Measurements from ENCODE around the gene FBLN7.
A peak's percentile ranks its signal among the peaks of the same experiment; 100 is the strongest.

Gene FBLN7

DNA sequence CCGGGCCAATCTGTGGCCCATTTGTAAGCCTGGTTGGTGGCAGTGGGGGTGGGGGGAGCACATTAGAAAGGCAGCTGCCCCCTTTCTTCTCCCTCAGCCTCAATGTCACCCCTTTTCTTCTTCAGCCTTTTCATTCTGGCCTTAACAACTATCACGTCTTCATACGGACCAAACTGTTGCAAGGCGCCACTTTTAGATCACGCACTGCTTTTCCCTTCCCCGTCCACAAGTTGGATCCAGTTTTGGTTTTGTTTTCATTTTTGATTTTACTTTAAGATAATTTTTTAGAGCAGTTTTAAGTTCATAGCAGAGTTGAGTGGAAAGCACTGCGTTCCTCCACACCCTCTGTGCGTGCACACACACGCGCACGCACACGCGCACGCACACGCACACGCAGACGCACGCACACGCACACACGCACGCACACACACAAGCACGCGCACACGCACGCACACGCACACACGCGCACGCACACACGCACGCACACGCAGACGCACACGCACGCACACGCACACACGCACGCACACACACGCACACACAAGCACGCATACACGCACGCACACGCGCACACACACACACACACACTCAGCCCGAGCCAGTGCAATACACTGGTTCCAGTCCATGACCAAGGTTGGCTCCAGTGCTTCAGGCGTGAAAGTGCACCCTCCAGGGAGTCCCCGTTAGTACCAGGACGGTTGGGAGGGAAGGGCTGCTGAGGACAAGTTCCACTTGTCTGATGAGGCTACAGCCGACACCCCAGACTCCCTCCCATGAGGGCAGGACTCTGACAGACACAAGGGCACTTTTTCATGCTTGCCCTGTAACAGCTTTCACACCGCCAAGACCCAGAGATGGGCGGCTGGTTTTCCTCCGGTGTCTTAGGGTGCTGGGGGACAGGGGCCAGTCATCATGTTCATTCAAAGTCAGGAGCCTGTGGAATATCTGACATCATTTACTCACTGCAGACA is 22.4 kb downstream of the FBLN7 start:
- no peak for DNase-seq

DNA sequence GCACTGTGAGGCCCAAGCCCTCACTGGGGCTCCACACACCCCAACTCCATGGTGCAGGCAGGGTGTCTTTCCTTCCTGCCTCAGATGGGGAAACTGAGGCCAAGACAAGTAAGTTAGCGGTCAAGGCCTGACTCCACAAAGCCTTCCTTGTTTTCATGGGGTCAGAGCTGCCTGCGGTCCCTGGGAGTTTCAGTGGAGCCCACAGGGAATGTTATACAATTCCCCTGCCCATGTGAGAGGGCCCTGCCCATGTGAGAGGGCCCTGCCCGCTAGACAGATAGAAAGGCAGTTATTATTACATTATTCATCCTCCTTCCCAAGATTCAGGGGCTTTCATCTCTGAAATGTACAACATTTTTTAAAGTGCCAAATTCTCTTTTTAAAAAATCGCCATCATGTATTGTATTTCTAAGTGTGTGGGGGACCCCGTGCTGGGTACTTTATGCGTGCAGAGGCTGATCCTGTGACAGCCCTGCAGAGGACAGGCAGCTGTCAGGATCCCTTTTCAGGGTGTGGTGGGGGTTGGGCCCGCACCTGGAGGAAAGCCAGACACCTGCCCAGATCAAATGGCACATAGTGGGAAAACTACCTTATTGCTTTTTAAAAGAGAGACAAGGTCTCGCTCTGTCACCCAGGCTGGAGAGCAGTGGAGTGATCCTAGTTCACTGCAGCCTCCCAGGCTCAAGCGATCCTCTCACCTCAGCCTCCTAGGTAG is 23.4 kb downstream of the FBLN7 start:
- DNase-seq = peak; percentile 69

DNA sequence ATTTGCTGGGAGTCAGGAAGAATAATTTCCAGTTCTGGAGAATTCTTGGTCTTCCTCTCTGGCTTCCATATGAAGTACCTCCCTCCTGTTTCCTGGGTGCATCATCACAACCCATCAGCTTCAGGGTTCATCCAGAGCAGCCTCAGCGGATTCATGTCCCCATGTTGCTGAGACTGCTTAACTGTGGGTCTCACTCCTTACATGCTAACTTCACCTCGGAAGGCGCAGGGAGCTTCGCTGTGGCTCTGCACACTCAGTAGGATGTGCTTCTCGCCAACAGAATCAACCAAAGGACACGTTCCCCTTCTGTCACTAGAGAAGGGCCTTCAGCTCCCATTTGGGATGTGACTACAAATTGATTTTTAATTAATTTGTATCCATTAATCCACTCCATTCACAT is 24.2 kb downstream of the FBLN7 start:
- DNase-seq = no peak

DNA sequence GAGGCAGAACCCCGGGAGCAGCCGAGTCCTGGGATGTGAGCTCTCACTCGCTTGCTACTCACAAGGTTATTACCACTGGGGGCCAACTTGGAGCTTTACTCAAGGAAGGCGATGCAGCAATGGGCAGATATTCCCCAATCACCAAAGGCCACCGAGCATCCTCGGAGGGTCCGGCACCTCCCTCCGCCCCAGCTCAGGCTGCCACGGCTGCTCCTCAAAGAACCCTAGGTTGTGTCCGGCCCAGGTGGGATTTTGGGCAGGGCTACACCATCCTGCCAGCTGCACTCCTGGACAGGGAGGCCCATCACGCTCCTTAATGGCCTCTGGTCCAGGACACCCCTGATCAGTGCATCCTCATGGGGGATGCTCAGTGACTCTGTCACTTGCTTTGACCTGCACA is 24.8 kb downstream of the FBLN7 start:
- no peak for DNase-seq

DNA sequence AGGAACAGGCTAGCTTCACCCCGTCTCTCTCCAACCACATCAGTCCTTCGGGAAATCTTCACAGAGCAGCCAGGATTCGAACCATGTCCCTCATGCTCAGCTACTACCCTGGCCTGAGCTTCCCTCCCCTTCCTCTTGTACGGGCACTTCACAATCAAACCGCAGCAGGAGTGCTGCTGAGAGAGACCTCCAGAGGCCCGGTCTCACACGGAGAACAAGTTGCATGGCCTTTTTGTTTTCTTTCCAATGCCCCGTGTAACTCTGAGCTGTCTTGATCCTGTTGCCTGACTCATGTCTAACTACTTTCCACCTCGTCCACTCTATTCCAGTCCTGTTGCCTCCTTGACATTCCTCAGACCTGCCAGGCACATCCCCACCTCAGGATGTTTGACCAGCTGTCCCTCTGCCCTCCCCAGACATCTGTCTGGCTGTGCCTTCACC is 25.4 kb downstream of the FBLN7 start:
- no peak for DNase-seq

DNA sequence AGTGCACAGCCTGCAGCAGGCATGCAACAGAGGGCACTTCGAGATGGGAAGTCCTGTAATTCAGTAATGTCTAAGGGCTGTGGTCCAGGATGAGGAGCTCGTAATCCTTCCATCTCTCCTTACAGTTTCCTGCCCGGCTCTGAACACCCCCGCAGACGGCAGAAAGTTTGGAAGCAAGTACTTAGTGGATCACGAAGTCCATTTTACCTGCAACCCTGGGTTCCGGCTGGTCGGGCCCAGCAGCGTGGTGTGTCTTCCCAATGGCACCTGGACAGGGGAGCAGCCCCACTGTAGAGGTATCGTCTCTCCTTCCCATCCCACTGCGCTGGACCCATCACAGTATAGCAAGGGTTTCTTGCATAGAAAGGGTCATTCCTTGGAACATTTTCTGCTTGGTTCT is 26.7 kb downstream of the FBLN7 start:
- DNase-seq = no peak

DNA sequence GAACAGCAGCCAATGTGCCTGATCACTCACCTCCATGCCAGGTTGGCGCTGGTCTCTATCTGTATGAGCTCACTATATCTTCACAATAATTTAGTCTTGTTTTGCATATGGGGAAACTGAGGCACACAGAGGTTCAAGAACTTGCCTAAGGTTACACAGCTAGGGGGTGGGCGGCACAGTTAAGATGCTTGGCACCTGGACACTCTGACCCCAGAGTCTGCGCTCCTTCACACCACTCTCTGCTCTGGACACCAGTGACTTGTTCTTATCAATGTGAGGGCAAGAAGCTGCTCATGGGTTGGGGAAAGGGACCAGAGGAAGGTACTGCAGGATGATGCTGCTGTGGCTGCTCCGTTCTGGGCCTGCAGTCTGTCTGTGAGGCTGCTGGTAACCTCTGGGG is 27.1 kb downstream of the FBLN7 start:
- no peak for DNase-seq

DNA sequence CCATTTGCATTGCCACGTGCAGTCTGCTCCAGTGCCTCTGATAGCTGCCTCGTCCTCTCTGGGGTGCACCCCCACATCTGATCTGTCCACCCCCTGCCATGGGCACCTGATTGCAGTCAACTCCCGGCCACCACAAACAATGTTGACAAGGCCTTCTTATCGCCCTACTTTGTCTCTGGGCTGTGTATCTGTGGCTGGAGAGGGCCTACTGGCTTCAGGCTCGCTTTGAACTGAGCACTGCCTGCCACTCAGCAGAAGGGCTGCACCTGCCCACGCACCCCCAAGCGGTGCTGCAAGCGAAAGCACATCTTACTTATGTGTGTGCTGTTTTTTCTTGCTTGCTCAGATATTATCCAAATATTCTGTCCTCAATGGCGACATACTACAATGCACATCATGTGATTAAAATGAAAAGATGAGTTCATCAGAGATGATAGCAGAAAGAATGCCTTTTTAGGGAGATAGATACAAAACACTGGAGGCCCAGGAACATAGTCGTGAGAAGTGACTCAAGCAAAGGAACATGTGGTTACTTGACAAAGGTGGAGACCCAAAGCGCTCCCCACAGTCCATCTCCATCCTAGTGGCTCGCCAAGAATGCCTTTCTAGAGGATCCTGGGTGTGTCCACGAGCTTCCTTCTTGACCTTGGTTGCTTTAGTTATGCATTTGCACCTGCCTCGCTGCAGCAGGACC is 28.8 kb downstream of the FBLN7 start:
- DNase-seq = no peak

DNA sequence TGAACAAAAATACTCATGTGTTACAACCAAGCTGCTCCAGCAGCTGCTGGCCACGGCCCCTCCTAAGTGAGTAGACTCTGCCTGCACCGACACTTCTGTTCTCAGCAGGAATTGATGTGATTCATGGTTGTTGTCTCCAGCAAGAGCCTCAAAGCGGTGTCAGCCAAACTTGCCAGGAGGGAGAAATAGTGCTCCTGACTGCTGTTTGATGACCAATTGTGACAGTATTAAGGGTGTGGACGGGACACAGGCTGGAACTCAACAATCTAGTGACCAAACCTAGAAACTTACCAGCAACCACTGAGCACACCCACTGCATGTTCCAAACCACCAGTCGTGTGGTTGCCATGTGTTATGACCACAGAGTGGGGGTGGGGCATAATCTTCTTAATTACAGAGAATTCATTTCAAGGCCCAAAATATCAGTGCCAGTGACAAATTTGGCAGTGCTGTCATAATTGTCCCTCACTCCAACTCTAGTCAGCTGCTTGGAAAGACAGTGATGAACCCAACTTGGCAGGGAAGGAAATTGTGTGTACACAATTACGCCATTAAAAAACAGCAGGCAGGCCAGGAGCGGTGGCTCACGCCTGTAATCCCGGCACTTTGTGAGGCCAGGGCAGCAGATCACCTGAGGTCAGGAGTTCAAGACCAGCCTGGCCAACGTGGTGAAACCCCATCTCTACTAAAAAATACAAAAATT is 30.4 kb downstream of the FBLN7 start:
- DNase-seq = no peak

DNA sequence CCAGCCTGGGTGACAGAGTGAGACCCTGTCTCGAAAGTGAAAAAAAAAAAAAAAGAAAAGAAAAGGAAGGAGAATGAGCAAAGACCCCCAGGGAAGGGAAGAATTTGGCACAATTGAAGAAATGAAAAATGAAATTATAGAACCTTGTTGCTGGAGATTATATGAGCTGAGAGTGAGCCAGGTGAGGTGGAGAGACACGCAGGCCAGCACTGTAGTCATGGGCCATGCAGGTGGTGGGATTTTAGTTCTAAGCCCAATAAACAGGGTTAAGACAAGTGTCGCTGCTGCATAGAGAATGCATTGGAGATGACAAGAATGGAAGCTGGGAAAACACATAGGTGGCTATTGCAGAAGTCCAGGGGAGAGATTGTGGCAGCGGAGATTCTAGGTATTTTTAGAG is 32.3 kb downstream of the FBLN7 start:
- no peak for DNase-seq

DNA sequence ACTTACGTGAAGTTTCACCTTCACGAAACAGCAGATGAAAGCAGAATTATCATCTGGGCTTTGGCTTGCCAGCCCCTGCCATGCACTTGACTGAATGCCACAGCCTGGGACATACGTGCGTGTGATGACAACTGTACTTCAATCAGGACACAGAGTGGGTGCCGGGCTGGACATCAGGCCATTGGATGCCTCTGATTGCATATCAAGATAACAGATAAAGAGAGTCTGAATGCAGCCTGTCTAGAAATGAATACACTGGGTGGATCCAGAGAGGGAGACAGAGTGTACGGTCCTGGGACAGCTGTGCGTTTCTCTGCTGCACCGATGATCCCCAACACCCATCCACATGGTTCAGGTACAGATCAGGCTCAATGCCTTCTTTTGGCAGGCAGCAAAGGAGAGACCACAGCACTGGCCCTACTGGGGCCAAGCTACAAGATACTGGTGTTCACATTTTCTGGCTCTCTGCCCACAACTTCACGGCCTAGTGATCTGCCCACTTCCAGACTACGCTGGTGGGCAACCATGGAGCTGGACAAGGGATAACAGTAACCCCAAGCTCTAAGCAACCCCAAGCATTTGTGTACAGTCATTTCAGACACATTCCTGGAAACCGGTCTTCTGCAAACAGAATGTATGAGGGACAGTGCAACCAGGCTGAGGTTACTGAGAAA is 35.6 kb downstream of the FBLN7 start:
- no peak for DNase-seq

DNA sequence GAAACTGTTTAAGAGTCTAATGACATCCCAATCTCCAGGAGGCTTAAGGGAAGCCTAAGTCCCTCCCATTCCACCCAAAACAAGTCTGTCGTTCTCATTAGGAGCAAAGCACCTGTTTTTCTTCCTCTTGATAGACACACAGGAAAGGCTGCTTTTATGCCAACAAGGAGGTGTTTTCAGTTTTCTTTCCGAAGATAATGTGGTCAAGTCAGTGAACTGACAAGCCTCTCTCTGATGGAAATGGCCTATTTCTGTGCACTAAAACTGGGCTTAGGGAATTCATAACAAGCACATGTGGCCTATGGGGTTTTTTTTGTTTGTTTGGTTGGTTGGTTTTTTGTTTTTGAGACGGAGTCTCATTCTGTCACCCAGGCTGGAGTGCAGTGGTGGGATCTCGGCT is 36.2 kb downstream of the FBLN7 start:
- no peak for DNase-seq

DNA sequence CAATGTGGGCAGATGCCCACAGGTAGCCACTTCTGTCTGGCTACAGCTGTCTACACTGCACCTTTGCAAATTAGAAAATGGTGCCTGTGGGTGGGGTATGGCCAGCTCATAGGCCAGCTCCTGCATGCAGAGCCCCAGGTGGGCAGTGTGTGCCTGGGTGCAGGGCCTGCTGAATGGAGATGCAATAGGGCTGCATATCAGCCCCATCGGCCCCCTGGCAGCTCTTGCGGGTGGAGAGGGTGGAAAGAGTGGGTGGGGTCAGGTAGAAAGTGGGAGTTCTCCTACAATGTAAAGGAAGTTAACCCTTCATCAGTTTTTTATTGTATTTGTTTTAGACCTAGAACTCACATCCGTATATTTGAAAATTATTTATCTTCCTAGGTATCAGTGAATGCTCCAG is 37.1 kb downstream of the FBLN7 start:
- DNase-seq = no peak

DNA sequence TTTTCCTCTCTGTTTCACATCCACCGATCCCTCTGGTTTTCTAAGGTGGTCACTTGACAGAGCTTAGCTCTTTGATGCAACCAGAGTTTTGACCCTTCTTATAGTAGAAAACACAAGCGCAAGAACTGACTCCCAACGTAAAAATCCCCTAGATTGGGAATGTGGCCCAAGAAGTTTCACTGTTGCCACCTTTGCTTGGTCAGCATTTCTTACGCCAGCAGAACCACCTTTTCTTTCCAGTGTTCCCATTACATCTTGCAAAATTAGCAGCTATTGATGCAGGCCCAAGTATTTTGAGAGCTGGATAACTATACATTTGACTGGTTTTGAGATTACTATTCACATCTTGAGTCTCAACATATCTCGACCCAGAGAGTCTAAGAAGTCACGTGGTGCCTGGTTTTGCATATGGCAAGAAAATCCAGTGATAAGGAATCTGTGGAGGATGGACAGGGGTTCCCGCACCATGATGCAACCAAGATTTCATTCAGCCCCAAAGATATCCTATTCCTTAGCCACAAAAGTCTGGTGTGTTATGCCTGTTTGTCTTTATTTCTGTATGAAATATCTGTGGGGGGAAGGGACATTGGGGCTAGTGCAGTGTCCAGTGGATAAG is 37.9 kb downstream of the FBLN7 start:
- no peak for DNase-seq

DNA sequence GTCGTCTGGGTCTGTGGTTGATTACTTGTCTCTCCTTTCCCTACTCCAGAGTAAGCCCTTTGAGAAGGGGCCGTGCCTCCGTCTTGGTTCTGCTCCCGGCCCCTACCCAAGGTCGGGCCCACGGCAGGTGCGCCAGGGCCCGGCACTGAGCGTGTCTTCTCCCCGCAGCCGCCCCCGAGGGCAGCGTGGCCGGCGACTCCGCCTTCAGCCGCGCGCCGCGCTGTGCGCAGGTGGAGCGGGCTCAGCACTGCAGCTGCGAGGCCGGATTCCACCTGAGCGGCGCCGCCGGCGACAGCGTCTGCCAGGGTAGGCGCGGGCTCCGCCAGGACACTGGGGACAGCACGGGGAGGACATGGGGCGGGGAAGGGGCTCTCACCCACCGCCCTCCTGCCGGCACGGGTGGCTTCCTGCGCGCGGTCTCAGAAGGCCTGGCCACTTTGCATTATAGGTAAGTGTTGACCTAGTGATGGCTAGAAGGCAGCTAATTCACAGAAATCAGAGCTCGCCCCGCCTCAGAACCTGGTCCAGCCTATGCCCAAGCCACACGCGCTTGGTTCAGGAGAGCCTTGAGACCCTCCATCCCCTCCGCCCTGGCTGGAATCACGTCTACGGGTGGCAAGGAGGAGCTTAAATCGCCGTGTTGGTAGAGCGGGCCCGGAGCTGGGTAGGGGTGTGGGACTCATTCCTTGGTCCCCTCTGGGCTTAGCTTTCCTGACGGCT is 43.5 kb downstream of the FBLN7 start:
- peak; percentile 68 for DNase-seq

DNA sequence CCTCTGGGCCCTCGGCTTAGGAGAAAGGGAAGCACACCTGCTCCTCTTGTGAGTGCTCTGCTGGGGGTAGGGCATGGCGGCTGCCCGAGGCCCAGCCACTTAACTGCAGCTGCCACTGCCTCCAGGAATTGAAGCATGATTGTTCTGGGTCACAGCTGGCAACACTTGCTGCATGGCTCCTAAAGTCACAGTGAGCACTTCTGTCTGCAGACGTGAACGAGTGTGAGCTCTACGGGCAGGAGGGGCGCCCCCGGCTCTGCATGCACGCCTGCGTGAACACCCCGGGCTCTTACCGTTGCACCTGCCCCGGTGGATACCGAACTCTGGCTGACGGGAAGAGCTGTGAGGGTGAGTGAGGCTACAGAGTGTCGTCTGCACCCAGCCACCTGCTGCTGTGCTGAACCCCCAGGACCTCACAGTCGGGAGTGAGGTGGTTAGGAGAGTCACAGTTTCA is 44.4 kb downstream of the FBLN7 start:
- peak; percentile 89 for DNase-seq

DNA sequence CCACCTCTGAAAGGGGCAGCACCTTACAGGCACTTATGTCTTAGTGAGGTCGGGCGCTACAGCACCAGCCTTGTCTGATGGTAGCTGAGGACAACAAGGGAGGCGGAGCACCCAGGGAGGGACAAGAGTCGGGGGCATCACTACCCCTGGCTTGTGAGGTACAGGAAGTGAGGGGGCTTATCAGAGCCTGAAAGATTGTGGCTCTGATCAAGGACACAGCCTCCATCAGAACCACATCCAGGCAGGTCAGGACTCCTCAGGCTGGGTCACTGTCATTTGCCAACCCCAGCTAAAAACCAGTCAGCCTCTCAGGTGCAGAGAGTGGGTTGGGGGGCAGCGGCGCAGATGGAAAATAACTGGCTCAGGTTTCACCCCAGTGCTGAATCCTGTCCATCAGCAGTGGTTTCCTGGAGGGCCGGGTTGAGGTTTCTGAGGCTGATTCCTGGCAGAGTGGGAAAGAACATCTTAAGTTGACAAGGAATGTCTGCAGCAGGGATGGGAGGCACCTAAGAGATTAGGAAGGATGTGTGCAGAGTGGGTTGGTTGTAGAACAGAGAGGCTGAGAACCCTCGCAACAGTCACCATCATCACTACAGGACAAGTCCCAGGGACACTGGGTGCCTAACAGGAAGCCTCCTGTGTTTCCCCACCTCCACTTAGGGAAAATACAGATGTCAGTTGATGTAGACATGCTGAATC is 45.3 kb downstream of the FBLN7 start:
- no peak for DNase-seq

DNA sequence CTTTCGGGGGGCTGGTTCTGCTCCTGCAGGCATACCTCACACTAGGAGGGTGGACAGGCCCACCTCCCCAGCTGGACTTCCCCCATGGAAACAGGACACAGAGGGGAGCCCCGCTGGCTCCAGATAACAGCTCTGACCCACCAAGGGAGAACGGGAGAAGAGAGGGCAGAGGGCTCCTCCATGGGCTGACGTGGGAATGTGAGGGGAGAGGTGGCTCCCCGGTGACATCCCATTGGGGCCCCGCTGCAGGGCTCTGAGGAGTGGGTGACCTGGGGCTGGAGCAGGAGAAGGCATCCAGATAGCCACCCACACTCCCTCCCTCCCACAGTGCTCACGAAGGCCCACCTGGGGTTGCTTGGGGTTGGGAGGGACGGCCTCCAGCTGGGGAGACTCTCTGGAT is 45.9 kb downstream of the FBLN7 start:
- no peak for DNase-seq

DNA sequence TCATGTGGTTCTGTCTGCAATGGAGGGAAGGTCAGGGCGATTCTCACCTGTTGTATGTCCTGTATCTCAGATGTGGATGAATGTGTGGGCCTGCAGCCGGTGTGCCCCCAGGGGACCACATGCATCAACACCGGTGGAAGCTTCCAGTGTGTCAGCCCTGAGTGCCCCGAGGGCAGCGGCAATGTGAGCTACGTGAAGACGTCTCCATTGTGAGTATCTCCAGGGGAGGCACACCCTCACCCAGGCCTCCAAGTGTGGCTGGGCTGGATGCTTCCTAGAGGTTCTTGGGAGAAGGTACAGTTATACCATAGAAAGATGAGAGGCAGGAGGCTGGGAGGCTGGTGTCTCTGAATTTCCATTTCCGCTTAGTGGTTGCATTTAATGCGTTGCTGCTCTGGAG is 46.9 kb downstream of the FBLN7 start:
- no peak for DNase-seq

DNA sequence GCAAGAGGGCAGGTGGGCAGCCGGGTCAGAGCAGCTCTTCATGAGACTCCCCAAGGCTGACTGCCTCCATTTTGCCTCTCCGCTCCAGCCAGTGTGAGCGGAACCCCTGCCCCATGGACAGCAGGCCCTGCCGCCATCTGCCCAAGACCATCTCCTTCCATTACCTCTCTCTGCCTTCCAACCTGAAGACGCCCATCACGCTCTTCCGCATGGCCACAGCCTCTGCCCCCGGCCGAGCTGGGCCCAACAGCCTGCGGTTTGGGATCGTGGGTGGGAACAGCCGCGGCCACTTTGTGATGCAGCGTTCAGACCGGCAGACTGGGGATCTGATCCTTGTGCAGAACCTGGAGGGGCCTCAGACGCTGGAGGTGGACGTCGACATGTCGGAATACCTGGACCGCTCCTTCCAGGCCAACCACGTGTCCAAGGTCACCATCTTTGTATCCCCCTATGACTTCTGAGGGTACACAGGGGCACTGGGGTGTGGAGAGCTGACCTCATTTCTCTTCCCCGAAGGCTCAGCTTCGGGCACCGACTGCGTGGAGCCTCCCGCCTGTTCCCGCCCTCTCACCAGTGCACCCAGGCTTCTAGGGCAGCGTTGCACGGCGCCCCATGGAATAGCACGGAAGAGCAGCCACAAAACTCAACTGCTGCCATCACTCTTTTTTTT is 49.0 kb downstream of the FBLN7 start:
- no peak for DNase-seq
